HepG2 (cell line): ENCODE measurements around the gene EGR1. TPM values are rescaled to one million over a fixed set of nuclear protein-coding genes. Genes with fewer than 3 reads are reported as not detected.
A peak's percentile ranks its signal among the peaks of the same experiment; 100 is the strongest.

Experiments
- ATAC-seq: fragments of 200-7000 bp; cut with Tn5 transposase; 3 replicates; pipeline ENCODE4 v1.9.1; 2020; ENCODE audit warnings: mild to moderate bottlenecking, moderate library complexity
- BruUV-seq: library from RNA; stranded (reverse); fragments of 400-500 nt; replicated peaks from 2 replicates; lab custom pipeline; 2021; lab: Mats Ljungman, UMichigan
- CTCF ChIA-PET: fragments of 300-600 bp; formaldehyde crosslinking; extraction: SDS; loops from one replicate; lab custom pipeline; 2021; ENCODE audit warnings: low total read pairs, inconsistent platforms, low intra/inter-chr PET ratio; lab: Yijun Ruan, JAX
- POLR2A ChIA-PET: fragments of 350-600 bp; sonication (Branson Sonifier 250); formaldehyde crosslinking; loops from one replicate; lab custom pipeline; 2020; ENCODE audit warnings: antibody characterized with exemption, inconsistent platforms; lab: Yijun Ruan, JAX
- DNase-seq: peaks from one replicate; pipeline ENCODE4 v3.0.0-alpha.2; 2015; ENCODE audit warnings: low spot score
- FAIRE-seq: peaks from 3 replicates; lab custom pipeline; 2011; peaks lifted over from hg19 to GRCh38; lab: Jason Lieb, UNC
- H2AFZ ChIP-seq: one replicate; pipeline ENCODE4 v1.6.1; 2011; ENCODE audit warnings: low read length, inconsistent platforms
- H3K27ac ChIP-seq: fragments of 300-600 bp; 3 replicates; pipeline ENCODE4 v1.8.0; 2011; ENCODE audit warnings: mixed run types, mild to moderate bottlenecking, mixed read lengths, low read length, inconsistent platforms; ENCODE audit not compliant: insufficient read depth; ENCODE audit errors: extremely low read length
- H3K27me3 ChIP-seq, 2 experiments: fragments of 200-600 bp in 1 of 2; 2 replicates in 1 of 2; 3 replicates in 1 of 2; pipeline versions ENCODE4 v1.6.0 to v1.8.0; 2011; ENCODE audit warnings: low read length in 2 of 2, mild to moderate bottlenecking in 2 of 2, moderate library complexity in 2 of 2, inconsistent platforms in 1 of 2; ENCODE audit not compliant: insufficient read depth in 2 of 2, control insufficient read depth in 1 of 2
- H3K36me3 ChIP-seq, 2 experiments: fragments of 200-600 bp in 1 of 2; replicated peaks in 1 of 2; 2 replicates in 1 of 2; 3 replicates in 1 of 2; pipeline versions ENCODE4 v1.5.1 to v1.8.0; 2011; ENCODE audit warnings: low read length in 2 of 2, inconsistent platforms in 1 of 2; ENCODE audit not compliant: insufficient read depth in 2 of 2, control insufficient read depth in 1 of 2
- H3K4me1 ChIP-seq: 2 replicates; pipeline ENCODE4 v1.5.1; 2012; ENCODE audit warnings: low read length, inconsistent platforms; ENCODE audit not compliant: insufficient read depth
- H3K4me2 ChIP-seq: 2 replicates; pipeline ENCODE4 v1.6.0; 2011; ENCODE audit warnings: low read depth, low read length, inconsistent platforms
- H3K4me3 ChIP-seq, 3 experiments: fragments of 200-600 bp in 1 of 3; sonication (generic), shearing (Covaris generic) in 1 of 3; replicated peaks in 1 of 3; 2 replicates each; pipeline ENCODE4 v1.5.1; 2011 to 2016; ENCODE audit warnings: low read length in 3 of 3, inconsistent platforms in 2 of 3, low read depth in 2 of 3, mild to moderate bottlenecking in 2 of 3, control low read depth in 1 of 3, mixed read lengths in 1 of 3; ENCODE audit not compliant: insufficient read depth in 1 of 3
- H3K79me2 ChIP-seq: one replicate; pipeline ENCODE4 v1.6.1; 2011; ENCODE audit warnings: low read length, inconsistent platforms; ENCODE audit not compliant: insufficient read depth
- H3K9ac ChIP-seq: 2 replicates; pipeline ENCODE4 v1.6.0; 2011; ENCODE audit warnings: mild to moderate bottlenecking, low read depth, low read length, inconsistent platforms; ENCODE audit not compliant: insufficient read depth
- H3K9me3 ChIP-seq: 2 replicates; pipeline ENCODE4 v1.5.1; 2012; ENCODE audit warnings: mild to moderate bottlenecking, low read length
- H4K20me1 ChIP-seq: 2 replicates; pipeline ENCODE4 v1.6.0; 2011; ENCODE audit warnings: inconsistent platforms, mild to moderate bottlenecking, low read length, moderate library complexity; ENCODE audit not compliant: insufficient read depth
- DMAP1 ChIP-seq: IDR thresholded peaks from 2 replicates; pipeline ENCODE4 v1.6.1; 2016
- HOXA3 ChIP-seq: sonication (generic); formaldehyde crosslinking; IDR thresholded peaks from 2 replicates; pipeline ENCODE4 v1.5.0; 2020; ENCODE audit warnings: missing genetic modification reagents
- KLF11 ChIP-seq: IDR thresholded peaks from 2 replicates; pipeline ENCODE4 v1.6.1; 2016; ENCODE audit warnings: missing compliant biosample characterization
- MIER3 ChIP-seq: IDR thresholded peaks from 2 replicates; pipeline ENCODE4 v1.6.1; 2016; ENCODE audit warnings: missing compliant biosample characterization, borderline replicate concordance
- NR2F6 ChIP-seq, 2 experiments: IDR thresholded peaks; 2 replicates each; pipeline ENCODE4 v1.6.1; 2016; ENCODE audit warnings: antibody characterized with exemption in 1 of 2, mild to moderate bottlenecking in 1 of 2
- PCBP2 ChIP-seq: fragments of 200-400 bp; formaldehyde crosslinking; optimal IDR thresholded peaks from 2 replicates; pipeline ENCODE3; 2018; ENCODE audit warnings: low read length, low read depth; ENCODE audit not compliant: poor library complexity, severe bottlenecking
- TBX2 ChIP-seq: sonication (generic); formaldehyde crosslinking; IDR thresholded peaks from 2 replicates; pipeline ENCODE4 v1.5.0; 2020; ENCODE audit warnings: missing genetic modification reagents, mild to moderate bottlenecking, borderline replicate concordance
- ZNF121 ChIP-seq: sonication (generic); formaldehyde crosslinking; IDR thresholded peaks from 2 replicates; pipeline ENCODE4 v1.5.0; 2020; ENCODE audit warnings: mild to moderate bottlenecking, missing genetic modification reagents
- ZNF235 ChIP-seq: sonication (generic); formaldehyde crosslinking; IDR thresholded peaks from 2 replicates; pipeline ENCODE4 v1.8.1; 2023; ENCODE audit warnings: mild to moderate bottlenecking, missing genetic modification reagents, borderline replicate concordance
- ZNF383 ChIP-seq: sonication (generic); formaldehyde crosslinking; IDR thresholded peaks from 2 replicates; pipeline ENCODE4 v1.4.0; 2020; ENCODE audit warnings: missing genetic modification reagents, mild to moderate bottlenecking, borderline replicate concordance
- ZNF441 ChIP-seq: sonication (generic); formaldehyde crosslinking; IDR thresholded peaks from 2 replicates; pipeline ENCODE4 v1.7.0; 2021; ENCODE audit warnings: missing genetic modification reagents, borderline replicate concordance
- WGBS: methylation state at CpG from one replicate; pipeline ENCODE4 v1.1.6; 2017; ENCODE audit warnings: low lambda C conversion rate; 5-methylcytosine and 5-hydroxymethylcytosine counted together
- in situ Hi-C: cut with HindIII; loops from 2 replicates; pipeline ENCODE4 v1.10.0; 2017; ENCODE audit warnings: low pct_unique_long_range_greater_than_20kb; ENCODE audit not compliant: extremely low pct_ligation_motif_present
- intact Hi-C: fragments of 100-400 bp; cut with micrococcal nuclease; formaldehyde crosslinking; loops from one replicate; pipeline ENCODE4 v1.10.0; 2022; ENCODE audit not compliant: unreplicated experiment
- polyA plus RNA-seq, 8 experiments: library from polyadenylated mRNA; depleted of rRNA in 3 of 8; stranded (reverse) in 7 of 8; unstranded in 1 of 8; fragments of >200 nt; fragmentation: Illumina TruSeq in 4 of 8; extraction: Trizol in 4 of 8; gene quantifications; 2 replicates each; pipeline versions ENCODE4 v1.2.1 to v1.2.3, GENCODE V29; 2011 to 2016; ENCODE audit warnings: low read depth in 4 of 8, missing spikeins in 1 of 8, mixed read lengths in 1 of 8; ENCODE audit not compliant: insufficient read depth in 1 of 8
- total RNA-seq, 5 experiments: library from RNA; depleted of rRNA; stranded (reverse); fragments of >200 nt; fragmentation: Illumina TruSeq; extraction: Trizol; gene quantifications; 2 replicates each; pipeline ENCODE4 v1.2.3, GENCODE V29; 2016; ENCODE audit warnings: low read depth in 1 of 5
- TF ChIP-seq, protein P1 (sequence below): sonication (generic); formaldehyde crosslinking; IDR thresholded peaks from 2 replicates; pipeline ENCODE4 v1.8.0; 2023; ENCODE audit warnings: mild to moderate bottlenecking, missing genetic modification reagents
- TF ChIP-seq, protein P2 (sequence below): sonication (generic); formaldehyde crosslinking; IDR thresholded peaks from 2 replicates; pipeline ENCODE4 v1.5.0; 2020; ENCODE audit warnings: missing genetic modification reagents
- TF ChIP-seq, protein P3 (sequence below): sonication (generic); formaldehyde crosslinking; IDR thresholded peaks from 2 replicates; pipeline ENCODE4 v1.5.0; 2020; ENCODE audit warnings: mild to moderate bottlenecking, missing genetic modification reagents, borderline replicate concordance
- TF ChIP-seq, protein P4 (sequence below): sonication (generic); formaldehyde crosslinking; conservative IDR thresholded peaks from 2 replicates; pipeline ENCODE4 v1.5.0; 2020; ENCODE audit warnings: missing genetic modification reagents

Gene EGR1
- total and polyA plus RNA-seq, 2 of the 13 experiments (the other 11 are each of a cell fraction or from before 2014, with no cell fraction given) = 4.1 to 4.5 TPM

DNA sequence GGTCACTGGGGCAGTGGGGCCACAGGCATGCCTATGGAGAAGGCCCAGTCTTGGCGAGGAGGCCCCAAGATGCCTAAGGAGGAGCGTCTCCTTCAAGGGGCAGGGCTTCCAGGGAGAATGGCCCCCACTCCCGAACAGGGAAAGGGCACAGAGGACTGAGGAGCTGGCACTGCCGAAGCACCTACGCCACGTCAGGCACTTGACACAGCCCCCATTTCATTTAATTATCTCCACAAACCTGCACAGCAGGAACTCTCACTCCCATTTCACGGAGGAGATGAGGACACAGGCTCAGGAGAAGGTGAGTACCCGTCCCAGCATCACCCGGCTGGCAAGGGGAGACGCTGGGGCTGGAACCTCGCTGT is 26.0 kb downstream of the EGR1 start (continued):
- TF ChIP-seq TBX2 (peak; percentile 33; the same call in 1 of the 2 replicates), ZNF121 (CRISPR knock-in tag) (no peak), KLF11 (no peak), NR2F6 (IDR thresholded peaks at IDR 0.05) (no peak), NR2F6 (CRISPR knock-in tag; IDR thresholded peaks at IDR 0.05) (no peak)
- TF ChIP-seq, all 625 proteins: peak for 6

DNA sequence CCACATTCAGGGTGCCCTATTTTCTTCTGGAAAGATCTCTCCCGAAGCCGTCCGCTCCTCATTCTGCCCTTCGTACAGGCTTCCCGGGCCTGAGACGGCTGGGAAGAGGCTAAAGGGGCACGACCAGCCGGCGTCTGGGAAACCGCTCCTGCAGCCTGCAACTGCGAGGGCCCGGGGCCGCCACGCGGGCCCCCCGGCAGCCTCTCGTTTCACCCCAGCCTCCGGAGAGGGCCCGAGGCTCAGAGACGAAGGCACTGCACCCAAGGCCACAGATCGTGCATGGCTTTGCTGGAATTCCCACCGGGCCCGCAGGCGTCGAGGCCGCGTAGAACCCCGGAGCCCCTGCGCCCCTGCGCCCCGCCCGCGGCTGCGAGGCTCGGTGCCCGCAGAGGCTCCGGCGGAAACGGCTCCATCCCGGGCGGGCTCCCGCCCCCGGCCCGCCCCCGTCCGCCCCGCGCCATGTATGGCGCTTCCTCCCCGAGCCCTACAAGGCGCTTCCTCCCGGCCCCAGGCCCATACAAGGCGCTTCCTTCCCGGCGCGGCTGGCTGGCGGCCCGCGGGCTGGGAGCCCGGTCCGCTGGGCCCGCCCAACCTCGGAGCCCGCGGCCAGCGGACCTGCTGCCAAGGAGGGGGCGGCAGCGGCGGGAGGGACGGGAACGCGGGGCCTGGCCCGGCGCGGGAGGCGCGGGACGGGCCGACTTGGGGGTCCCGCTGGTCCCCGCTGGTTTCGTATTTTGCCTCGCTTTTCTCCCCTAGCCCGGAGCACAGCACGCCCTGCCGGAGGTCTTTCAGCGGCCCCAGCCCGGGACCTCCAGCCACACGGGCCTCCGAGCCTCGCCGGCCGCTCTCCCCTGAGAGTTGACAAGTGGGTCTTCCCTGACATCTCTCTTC is 26.6 kb downstream of the EGR1 start:
- FAIRE-seq (no peak), DNase-seq (peak; percentile 72), ATAC-seq (peak; percentile 84)
- Histone ChIP-seq H3K9ac (peak overlapping the region; percentile 83), H4K20me1 (no peaks in the 10 kb centered on the region), H3K4me1 (peaks cover 53% of the 10 kb centered on the region), H3K27me3 (peaks cover 4 to 35% of the 10 kb centered on the region in 2 experiments; a peak in 4 of 5 replicates), H3K9me3 (no peaks in the 10 kb centered on the region), H3K79me2 (no peaks in the 10 kb centered on the region), H2AFZ (no peak overlapping the region), H3K36me3 (no peaks in the 10 kb centered on the region), H3K4me2 (peak overlapping the region; percentile 92), H3K4me3 (peak overlapping the region; percentile 75 to 82 (median 79)), H3K27ac (peak overlapping the region; percentile 87)
- no TSS peak for BruUV-seq
- POLR2A ChIA-PET = interaction anchor here (1.1 to 3.5 kb wide), 8 partner anchors 10 to 140 kb away, joined by 3 to 58 read pairs (median 6); partner anchors contain the start of genes EGR1, ETF1 and KDM3B
- in situ Hi-C loops (no loop called here), intact Hi-C loops (no loop called here)
- no CpG with 5 or more reads among the region's 93 CpGs for WGBS
- CTCF ChIA-PET = interaction anchor here (1.4 kb wide), 1 partner anchor 28 kb away, joined by 4 read pairs; no protein-coding TSS in a partner anchor
- TF ChIP-seq, protein P1, sequence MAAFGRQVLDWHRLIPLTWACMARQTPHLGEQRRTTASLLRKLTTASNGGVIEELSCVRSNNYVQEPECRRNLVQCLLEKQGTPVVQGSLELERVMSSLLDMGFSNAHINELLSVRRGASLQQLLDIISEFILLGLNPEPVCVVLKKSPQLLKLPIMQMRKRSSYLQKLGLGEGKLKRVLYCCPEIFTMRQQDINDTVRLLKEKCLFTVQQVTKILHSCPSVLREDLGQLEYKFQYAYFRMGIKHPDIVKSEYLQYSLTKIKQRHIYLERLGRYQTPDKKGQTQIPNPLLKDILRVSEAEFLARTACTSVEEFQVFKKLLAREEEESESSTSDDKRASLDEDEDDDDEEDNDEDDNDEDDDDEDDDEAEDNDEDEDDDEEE (CRISPR knock-in tag) = no peak
- TF ChIP-seq, protein P2, sequence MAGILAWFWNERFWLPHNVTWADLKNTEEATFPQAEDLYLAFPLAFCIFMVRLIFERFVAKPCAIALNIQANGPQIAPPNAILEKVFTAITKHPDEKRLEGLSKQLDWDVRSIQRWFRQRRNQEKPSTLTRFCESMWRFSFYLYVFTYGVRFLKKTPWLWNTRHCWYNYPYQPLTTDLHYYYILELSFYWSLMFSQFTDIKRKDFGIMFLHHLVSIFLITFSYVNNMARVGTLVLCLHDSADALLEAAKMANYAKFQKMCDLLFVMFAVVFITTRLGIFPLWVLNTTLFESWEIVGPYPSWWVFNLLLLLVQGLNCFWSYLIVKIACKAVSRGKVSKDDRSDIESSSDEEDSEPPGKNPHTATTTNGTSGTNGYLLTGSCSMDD (CRISPR knock-in tag) = no peak
- TF ChIP-seq ZNF383 (CRISPR knock-in tag) (no peak), HOXA3 (CRISPR knock-in tag) (peak; percentile 39; the same call in 1 of the 2 replicates), ZNF235 (CRISPR knock-in tag) (peak; percentile 37; the same call in 1 of the 2 replicates), DMAP1 (CRISPR knock-in tag) (no peak), PCBP2 (no peak), MIER3 (CRISPR knock-in tag) (no peak), ZNF441 (no peak)
- TF ChIP-seq, protein P3, sequence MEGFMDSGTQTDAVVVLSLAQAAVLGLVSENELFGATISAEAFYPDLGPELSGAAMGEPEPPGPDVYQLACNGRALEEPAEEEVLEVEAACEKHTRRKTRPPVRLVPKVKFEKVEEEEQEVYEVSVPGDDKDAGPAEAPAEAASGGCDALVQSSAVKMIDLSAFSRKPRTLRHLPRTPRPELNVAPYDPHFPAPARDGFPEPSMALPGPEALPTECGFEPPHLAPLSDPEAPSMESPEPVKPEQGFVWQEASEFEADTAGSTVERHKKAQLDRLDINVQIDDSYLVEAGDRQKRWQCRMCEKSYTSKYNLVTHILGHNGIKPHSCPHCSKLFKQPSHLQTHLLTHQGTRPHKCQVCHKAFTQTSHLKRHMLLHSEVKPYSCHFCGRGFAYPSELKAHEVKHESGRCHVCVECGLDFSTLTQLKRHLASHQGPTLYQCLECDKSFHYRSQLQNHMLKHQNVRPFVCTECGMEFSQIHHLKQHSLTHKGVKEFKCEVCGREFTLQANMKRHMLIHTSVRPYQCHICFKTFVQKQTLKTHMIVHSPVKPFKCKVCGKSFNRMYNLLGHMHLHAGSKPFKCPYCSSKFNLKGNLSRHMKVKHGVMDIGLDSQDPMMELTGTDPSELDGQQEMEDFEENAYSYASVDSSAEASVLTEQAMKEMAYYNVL (CRISPR knock-in tag) = 0 out of 2 replicates have a peak, but pooled peaks have one; percentile 39
- TF ChIP-seq, protein P4, sequence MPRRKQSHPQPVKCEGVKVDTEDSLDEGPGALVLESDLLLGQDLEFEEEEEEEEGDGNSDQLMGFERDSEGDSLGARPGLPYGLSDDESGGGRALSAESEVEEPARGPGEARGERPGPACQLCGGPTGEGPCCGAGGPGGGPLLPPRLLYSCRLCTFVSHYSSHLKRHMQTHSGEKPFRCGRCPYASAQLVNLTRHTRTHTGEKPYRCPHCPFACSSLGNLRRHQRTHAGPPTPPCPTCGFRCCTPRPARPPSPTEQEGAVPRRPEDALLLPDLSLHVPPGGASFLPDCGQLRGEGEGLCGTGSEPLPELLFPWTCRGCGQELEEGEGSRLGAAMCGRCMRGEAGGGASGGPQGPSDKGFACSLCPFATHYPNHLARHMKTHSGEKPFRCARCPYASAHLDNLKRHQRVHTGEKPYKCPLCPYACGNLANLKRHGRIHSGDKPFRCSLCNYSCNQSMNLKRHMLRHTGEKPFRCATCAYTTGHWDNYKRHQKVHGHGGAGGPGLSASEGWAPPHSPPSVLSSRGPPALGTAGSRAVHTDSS = no peak
